Measurements from ENCODE around the gene KICS2. TPM values are rescaled to one million over a fixed set of nuclear protein-coding genes. Genes with fewer than 3 reads are reported as not detected.

KICS2 gene
- total and polyA plus RNA-seq, 2 of the 8 experiments (the other 6 are each of a cell fraction or from before 2014, with no cell fraction given): 5.6 to 9.5 TPM

GRCh38 chr12:64255249-64255648 is 33.2 kb upstream of the KICS2 start (continued):
- TF ChIP-seq POU5F1 (IDR thresholded peaks at IDR 0.05; ENCODE audit: low read depth, low read length) (no peak), GABPA (IDR thresholded peaks at IDR 0.05; ENCODE audit: borderline replicate concordance, insufficient read depth, low read length) (no peak), BACH1 (IDR thresholded peaks at IDR 0.05; ENCODE audit: low read length) (no peak), TAF1 (IDR thresholded peaks at IDR 0.05; ENCODE audit: low read depth, low read length) (no peak)
